ENCODE data around the gene ANKRD33B.
"Not testable (repeated sequence)": the region's sequence is repeated elsewhere in the genome, so short reads cannot be mapped to it uniquely, and the experiment has no call there.

Gene ANKRD33B

GRCh38 chr5:10601246-10602030, 37.6 kb downstream of the ANKRD33B start:
- Histone ChIP-seq H3K79me2 (ENCODE audit: insufficient read depth, low read length) (peaks cover 85% of the 10 kb centered on the region), H3K4me3 (ENCODE audit: low read depth in 1 of 2, low read length in 2 of 2) (no peak overlapping the region), H4K20me1 (ENCODE audit: insufficient read depth, low read length) (peaks cover 13% of the 10 kb centered on the region; the same call in 1 of the 2 replicates)

GRCh38 chr5:10602031-10602806, 38.3 kb downstream of the ANKRD33B start:
- no peak for TF ChIP-seq CTCF (IDR thresholded peaks at IDR 0.05; ENCODE audit: borderline replicate concordance, extremely low read depth, low read length, poor library complexity, severe bottlenecking)
- no peak for TF ChIP-seq EZH2 (IDR thresholded peaks at IDR 0.05; ENCODE audit: borderline replicate concordance, low read depth, low read length, severe bottlenecking)
- Histone ChIP-seq H4K20me1 (ENCODE audit: insufficient read depth, low read length) (peaks cover 13% of the 10 kb centered on the region; the same call in 1 of the 2 replicates), H3K36me3 (ENCODE audit: insufficient read depth, low read length) (peaks cover 7% of the 10 kb centered on the region; the same call in 1 of the 2 replicates), H3K4me1 (ENCODE audit: insufficient read depth, low read length) (peaks cover 30% of the 10 kb centered on the region), H2AFZ (ENCODE audit: low read depth, low read length) (no peak overlapping the region), H3K27ac (ENCODE audit: low read length) (peak overlapping the region; percentile 71; the same call in 1 of the 2 replicates), H3K79me2 (ENCODE audit: insufficient read depth, low read length) (peaks cover 81% of the 10 kb centered on the region), H3K9ac (ENCODE audit: low read depth, low read length) (no peak overlapping the region), H3K9me3 (ENCODE audit: insufficient read depth, low read length, severe bottlenecking) (no peaks in the 10 kb centered on the region), H3K27me3 (ENCODE audit: insufficient read depth, low read length, poor library complexity) (no peaks in the 10 kb centered on the region), H3K4me2 (ENCODE audit: insufficient read depth, low read length) (no peak overlapping the region), H3K4me3 (ENCODE audit: low read depth in 1 of 2, low read length in 2 of 2) (no peak overlapping the region)
- DNase-seq (no peak), ATAC-seq (ENCODE audit: insufficient read depth, low read depth) (no peak)

More at GRCh38 chr5:10601246-10602030, 37.6 kb downstream of the ANKRD33B start:
- ATAC-seq (ENCODE audit: insufficient read depth, low read depth) (peak; percentile 57), DNase-seq (peak; percentile 52)
- H3K36me3 ChIP-seq (ENCODE audit: insufficient read depth, low read length), result peaks cover 4% of the 10 kb centered on the region; the same call in 1 of the 2 replicates
- peak overlapping the region; percentile 71 for H3K27ac ChIP-seq (ENCODE audit: low read length)
- peak overlapping the region; percentile 35 for H3K4me2 ChIP-seq (ENCODE audit: insufficient read depth, low read length)
- no peak overlapping the region for H3K9ac ChIP-seq (ENCODE audit: low read depth, low read length)
- H3K27me3 ChIP-seq (ENCODE audit: insufficient read depth, low read length, poor library complexity), result no peaks in the 10 kb centered on the region
- no peak overlapping the region for H2AFZ ChIP-seq (ENCODE audit: low read depth, low read length)
- H3K9me3 ChIP-seq (ENCODE audit: insufficient read depth, low read length, severe bottlenecking), result no peaks in the 10 kb centered on the region
- no peak for TF ChIP-seq EZH2 (IDR thresholded peaks at IDR 0.05; ENCODE audit: borderline replicate concordance, low read depth, low read length, severe bottlenecking)
- TF ChIP-seq CTCF (IDR thresholded peaks at IDR 0.05; ENCODE audit: borderline replicate concordance, extremely low read depth, low read length, poor library complexity, severe bottlenecking), result no peak
- peaks cover 38% of the 10 kb centered on the region for H3K4me1 ChIP-seq (ENCODE audit: insufficient read depth, low read length)

- Histone ChIP-seq H2AFZ (ENCODE audit: low read depth, low read length) (no peak overlapping the region), H3K4me2 (ENCODE audit: insufficient read depth, low read length) (no peak overlapping the region), H3K4me1 (ENCODE audit: insufficient read depth, low read length) (peaks cover 22% of the 10 kb centered on the region), H3K27me3 (ENCODE audit: insufficient read depth, low read length, poor library complexity) (no peaks in the 10 kb centered on the region), H3K4me3 (ENCODE audit: low read depth in 1 of 2, low read length in 2 of 2) (no peak overlapping the region), H4K20me1 (ENCODE audit: insufficient read depth, low read length) (peaks cover 17% of the 10 kb centered on the region; the same call in 1 of the 2 replicates), H3K27ac (ENCODE audit: low read length) (no peak overlapping the region), H3K79me2 (ENCODE audit: insufficient read depth, low read length) (peaks cover 79% of the 10 kb centered on the region), H3K9me3 (ENCODE audit: insufficient read depth, low read length, severe bottlenecking) (no peaks in the 10 kb centered on the region), H3K9ac (ENCODE audit: low read depth, low read length) (no peak overlapping the region), H3K36me3 (ENCODE audit: insufficient read depth, low read length) (peaks cover 14% of the 10 kb centered on the region; the same call in 1 of the 2 replicates)
- no peak for DNase-seq
- no peak for ATAC-seq (ENCODE audit: insufficient read depth, low read depth)
- no peak for TF ChIP-seq EZH2 (IDR thresholded peaks at IDR 0.05; ENCODE audit: borderline replicate concordance, low read depth, low read length, severe bottlenecking)
- TF ChIP-seq CTCF (IDR thresholded peaks at IDR 0.05; ENCODE audit: borderline replicate concordance, extremely low read depth, low read length, poor library complexity, severe bottlenecking), result no peak
Measured at GRCh38 chr5:10604975-10605374, 41.1 kb downstream of the ANKRD33B start.

GRCh38 chr5:10606632-10607022, 42.8 kb downstream of the ANKRD33B start:
- Histone ChIP-seq H4K20me1 (ENCODE audit: insufficient read depth, low read length) (peaks cover 15% of the 10 kb centered on the region; the same call in 1 of the 2 replicates), H3K79me2 (ENCODE audit: insufficient read depth, low read length) (peaks cover 76% of the 10 kb centered on the region)
- H3K4me1 ChIP-seq (ENCODE audit: insufficient read depth, low read length); H3K9me3 ChIP-seq (ENCODE audit: insufficient read depth, low read length, severe bottlenecking); DNase-seq; H3K4me3 ChIP-seq (ENCODE audit: low read depth in 1 of 2, low read length in 2 of 2); H3K9ac ChIP-seq (ENCODE audit: low read depth, low read length); H3K27ac ChIP-seq (ENCODE audit: low read length); ATAC-seq (ENCODE audit: insufficient read depth, low read depth); H3K4me2 ChIP-seq (ENCODE audit: insufficient read depth, low read length); H2AFZ ChIP-seq (ENCODE audit: low read depth, low read length); H3K27me3 ChIP-seq (ENCODE audit: insufficient read depth, low read length, poor library complexity); H3K36me3 ChIP-seq (ENCODE audit: insufficient read depth, low read length): not testable (repeated sequence)

Data from DND-41 (cell line).